OCI-LY7 (cell line): ENCODE results near the gene RHOB. TPM values are rescaled to one million over a fixed set of nuclear protein-coding genes. Genes with fewer than 3 reads are reported as not detected.

Experiments used
- BruUV-seq: library from RNA; stranded (reverse); fragments of 400-500 nt; replicated peaks from 2 replicates; lab custom pipeline; 2021; lab: Mats Ljungman, UMichigan
- CTCF ChIA-PET: fragments of 300-600 bp; sonication (Branson Sonifier 250); formaldehyde crosslinking; loops from one replicate; lab custom pipeline; 2022; ENCODE audit warnings: antibody characterized with exemption; ENCODE audit not compliant: unreplicated experiment; lab: Charles Lee
- POLR2A ChIA-PET: fragments of 300-600 bp; sonication (Branson Sonifier 250); formaldehyde crosslinking; loops from one replicate; lab custom pipeline; 2022; ENCODE audit warnings: antibody characterized with exemption; lab: Charles Lee
- DNase-seq: peaks from one replicate; pipeline ENCODE4 v3.0.0-alpha.2; 2015; ENCODE audit warnings: low spot score
- H2AFZ ChIP-seq: fragments of 200-600 bp; sonication (generic), shearing (Covaris generic); 2 replicates; pipeline ENCODE4 v1.6.1; 2014; ENCODE audit warnings: mild to moderate bottlenecking, antibody characterized with exemption, low read length, moderate library complexity
- H3K27ac ChIP-seq: fragments of 200-600 bp; sonication (generic); 2 replicates; pipeline ENCODE4 v1.5.1; 2014; ENCODE audit warnings: mixed run types, low read depth, mild to moderate bottlenecking, moderate library complexity, low read length, inconsistent platforms; ENCODE audit not compliant: poor library complexity, severe bottlenecking
- H3K36me3 ChIP-seq: fragments of 200-600 bp; sonication (generic); 2 replicates; pipeline ENCODE4 v1.6.1; 2014; ENCODE audit warnings: mild to moderate bottlenecking, antibody characterized with exemption, low read length, moderate library complexity, mixed read lengths; ENCODE audit not compliant: insufficient read depth
- H3K4me1 ChIP-seq: fragments of 200-600 bp; sonication (generic); 2 replicates; pipeline ENCODE4 v1.5.1; 2014; ENCODE audit warnings: mild to moderate bottlenecking, low read length; ENCODE audit not compliant: insufficient read depth, poor library complexity, severe bottlenecking
- H3K4me2 ChIP-seq: fragments of 200-600 bp; sonication (generic); 2 replicates; pipeline ENCODE4 v1.6.1; 2014; ENCODE audit warnings: mild to moderate bottlenecking, low read length
- H3K4me3 ChIP-seq: fragments of 200-600 bp; sonication (generic); 2 replicates; pipeline ENCODE4 v1.5.1; 2014; ENCODE audit warnings: mild to moderate bottlenecking, low read depth, low read length; ENCODE audit not compliant: poor library complexity, severe bottlenecking
- H3K79me2 ChIP-seq: fragments of 200-600 bp; sonication (generic); 2 replicates; pipeline ENCODE4 v1.6.1; 2016; ENCODE audit warnings: low read depth, mild to moderate bottlenecking, low read length, moderate library complexity, mixed read lengths; ENCODE audit not compliant: insufficient read depth
- H3K9me2 ChIP-seq: fragments of 200-600 bp; sonication (generic); 2 replicates; pipeline ENCODE4 v1.6.1; 2016; ENCODE audit warnings: mild to moderate bottlenecking, low read length, mixed read lengths; ENCODE audit not compliant: insufficient read depth
- H3K9me3 ChIP-seq: fragments of 200-600 bp; sonication (generic); 2 replicates; pipeline ENCODE4 v1.6.1; 2014; ENCODE audit warnings: mild to moderate bottlenecking, mixed run types, low read length, mixed read lengths
- H4K20me1 ChIP-seq: fragments of 200-600 bp; sonication (generic); 2 replicates; pipeline ENCODE4 v1.6.1; 2014; ENCODE audit warnings: mild to moderate bottlenecking, antibody characterized with exemption, low read length, moderate library complexity, mixed read lengths; ENCODE audit not compliant: insufficient read depth
- CTCF ChIP-seq: fragments of 200-600 bp; sonication (generic); conservative IDR thresholded peaks from 2 replicates; pipeline ENCODE4 v1.5.1; 2014; ENCODE audit warnings: mild to moderate bottlenecking, antibody characterized with exemption, low read length, moderate library complexity, mixed read lengths
- EZH2phosphoT487 ChIP-seq: fragments of 200-600 bp; sonication (generic); IDR thresholded peaks from 2 replicates; pipeline ENCODE4 v1.6.1; 2018; ENCODE audit warnings: low read depth, borderline replicate concordance, mild to moderate bottlenecking, mixed run types, antibody characterized with exemption, low read length, moderate library complexity, mixed read lengths
- intact Hi-C: fragments of 100-400 bp; cut with micrococcal nuclease; formaldehyde crosslinking; loops from one replicate; pipeline ENCODE4 v1.10.0; 2022; ENCODE audit not compliant: unreplicated experiment
- total RNA-seq, 2 experiments: library from RNA; depleted of rRNA in 1 of 2; stranded (reverse); fragments of >200 nt in 1 of 2; shearing (Covaris generic) in 1 of 2; gene quantifications; 2 replicates each; pipeline ENCODE4 v1.2.3, GENCODE V29; 2014 to 2022

Gene RHOB
- total RNA-seq, 2 experiments from 2014 or later: 0.36 TPM; not detected in 1

- BruUV-seq: no TSS peak
- CTCF ChIA-PET: no interaction called here
- no peaks in the 10 kb centered on the region for H3K79me2 ChIP-seq
- POLR2A ChIA-PET: no interaction called here
- H2AFZ ChIP-seq: no peak overlapping the region
- H3K4me1 ChIP-seq: no peaks in the 10 kb centered on the region
- H3K9me3 ChIP-seq: no peaks in the 10 kb centered on the region
- no peaks in the 10 kb centered on the region for H3K36me3 ChIP-seq
- intact Hi-C loops: no loop called here
- DNase-seq: no peak
- no peak overlapping the region for H3K4me3 ChIP-seq
- no peak overlapping the region for H3K4me2 ChIP-seq
- no peaks in the 10 kb centered on the region for H4K20me1 ChIP-seq
- no peak for TF ChIP-seq EZH2phosphoT487
- TF ChIP-seq CTCF: no peak
- H3K9me2 ChIP-seq: no peaks in the 10 kb centered on the region
- H3K27ac ChIP-seq: no peak overlapping the region
These were observed 45.4 kb upstream of the RHOB start for GRCh38 chr2:20401489-20401835.

GRCh38 chr2:20403774-20404312, 43.0 kb upstream of the RHOB start:
- no peaks in the 10 kb centered on the region for H3K4me1 ChIP-seq
- no peaks in the 10 kb centered on the region for H4K20me1 ChIP-seq
- CTCF ChIA-PET: interaction anchor here (1.3 kb wide), 1 partner anchor 8 kb away, joined by 6 read pairs; no protein-coding TSS in a partner anchor
- H3K9me3 ChIP-seq: peaks cover 8% of the 10 kb centered on the region; the same call in 1 of the 2 replicates
- no peaks in the 10 kb centered on the region for H3K79me2 ChIP-seq
- no peak overlapping the region for H3K4me2 ChIP-seq
- no peaks in the 10 kb centered on the region for H3K36me3 ChIP-seq
- H3K9me2 ChIP-seq: no peaks in the 10 kb centered on the region
- POLR2A ChIA-PET: interaction anchor here (0.8 to 1.5 kb wide), 3 partner anchors 9 to 29 kb away, joined by 4 to 8 read pairs (median 5); no protein-coding TSS in a partner anchor
- TF ChIP-seq CTCF (no peak), EZH2phosphoT487 (no peak)
- BruUV-seq: no TSS peak
- no peak overlapping the region for H3K4me3 ChIP-seq
- intact Hi-C loops: no loop called here
- H2AFZ ChIP-seq: no peak overlapping the region
- no peak overlapping the region for H3K27ac ChIP-seq
- no peak for DNase-seq

- Histone ChIP-seq H3K9me2 (no peaks in the 10 kb centered on the region), H3K79me2 (no peaks in the 10 kb centered on the region), H3K4me3 (no peak overlapping the region), H3K4me2 (no peak overlapping the region), H4K20me1 (no peaks in the 10 kb centered on the region), H3K27ac (no peak overlapping the region), H2AFZ (no peak overlapping the region), H3K9me3 (peaks cover 19% of the 10 kb centered on the region), H3K36me3 (no peaks in the 10 kb centered on the region), H3K4me1 (no peaks in the 10 kb centered on the region)
- no peak for DNase-seq
- TF ChIP-seq EZH2phosphoT487: no peak
- TF ChIP-seq CTCF: no peak
- intact Hi-C loops: no loop called here
- CTCF ChIA-PET: interaction anchor here (0.6 kb wide), 1 partner anchor 173 kb away, joined by 3 read pairs; no protein-coding TSS in a partner anchor
- no TSS peak for BruUV-seq
- POLR2A ChIA-PET: interaction anchor here (0.7 kb wide), 1 partner anchor 362 kb away, joined by 6 read pairs; no protein-coding TSS in a partner anchor
These were observed 41.9 kb upstream of the RHOB start for GRCh38 chr2:20404950-20405349.
